H9 (cell line): ENCODE data around the gene GID8. TPM values are rescaled to one million over a fixed set of nuclear protein-coding genes. Genes with fewer than 3 reads are reported as not detected.

Source experiments
- DNase-seq: peaks from one replicate; pipeline ENCODE4 v3.0.0-alpha.2; 2017
- H2AFZ ChIP-seq: one replicate; pipeline ENCODE4 v1.6.1; 2013; ENCODE audit warnings: mild to moderate bottlenecking, low read length, control low read depth, moderate library complexity
- H2AK5ac ChIP-seq: 2 replicates; pipeline ENCODE4 v1.6.1; 2013; ENCODE audit warnings: low read length, control low read depth, mixed read lengths; ENCODE audit not compliant: insufficient read length
- H2BK120ac ChIP-seq: one replicate; pipeline ENCODE4 v1.6.1; 2013; ENCODE audit warnings: low read depth, mild to moderate bottlenecking, low read length, control low read depth, inconsistent platforms; ENCODE audit not compliant: poor library complexity, severe bottlenecking
- H2BK12ac ChIP-seq: 2 replicates; pipeline ENCODE4 v1.6.1; 2013; ENCODE audit warnings: low read length, control low read depth, mixed read lengths, low read depth; ENCODE audit not compliant: insufficient read length
- H2BK15ac ChIP-seq: 2 replicates; pipeline ENCODE4 v1.6.1; 2013; ENCODE audit warnings: low read depth, low read length, control low read depth
- H2BK20ac ChIP-seq: one replicate; pipeline ENCODE4 v1.6.1; 2013; ENCODE audit warnings: low read depth, mild to moderate bottlenecking, low read length, control low read depth, inconsistent platforms; ENCODE audit not compliant: poor library complexity, severe bottlenecking
- H2BK5ac ChIP-seq: 2 replicates; pipeline ENCODE4 v1.6.1; 2013; ENCODE audit warnings: low read length, control low read depth, mixed read lengths; ENCODE audit not compliant: insufficient read length
- H3K14ac ChIP-seq: 2 replicates; pipeline ENCODE4 v1.6.1; 2013; ENCODE audit warnings: low read length, control low read depth; ENCODE audit not compliant: insufficient read depth
- H3K18ac ChIP-seq: 2 replicates; pipeline ENCODE4 v1.6.1; 2013; ENCODE audit warnings: low read depth, mild to moderate bottlenecking, mixed read lengths, low read length, control low read depth; ENCODE audit not compliant: insufficient read length
- H3K23ac ChIP-seq: 2 replicates; pipeline ENCODE4 v1.6.1; 2013; ENCODE audit warnings: low read length, control low read depth, mixed read lengths, low read depth; ENCODE audit not compliant: insufficient read length
- H3K23me2 ChIP-seq: 2 replicates; pipeline ENCODE4 v1.6.1; 2013; ENCODE audit warnings: low read depth, mild to moderate bottlenecking, mixed read lengths, low read length, control low read depth; ENCODE audit not compliant: insufficient read length, poor library complexity, severe bottlenecking
- H3K27ac ChIP-seq: 2 replicates; pipeline ENCODE4 v1.5.1; 2013; ENCODE audit warnings: low read length, control low read depth, mixed read lengths, low read depth; ENCODE audit not compliant: insufficient read length
- H3K27me3 ChIP-seq: 2 replicates; pipeline ENCODE4 v1.6.1; 2013; ENCODE audit warnings: low read length, control low read depth, inconsistent platforms; ENCODE audit not compliant: insufficient read depth
- H3K4ac ChIP-seq: 2 replicates; pipeline ENCODE4 v1.6.1; 2013; ENCODE audit warnings: low read depth, mild to moderate bottlenecking, control low read depth, inconsistent platforms, low read length, moderate library complexity
- H3K4me1 ChIP-seq: 2 replicates; pipeline ENCODE4 v1.6.1; 2013; ENCODE audit warnings: low read length, control low read depth, inconsistent platforms; ENCODE audit not compliant: insufficient read depth
- H3K4me2 ChIP-seq: 2 replicates; pipeline ENCODE4 v1.6.1; 2013; ENCODE audit warnings: low read length, control low read depth, mixed read lengths; ENCODE audit not compliant: insufficient read length, insufficient read depth
- H3K56ac ChIP-seq: 2 replicates; pipeline ENCODE4 v1.6.1; 2013; ENCODE audit warnings: low read depth, mild to moderate bottlenecking, mixed read lengths, low read length, control low read depth; ENCODE audit not compliant: insufficient read length
- H3K79me1 ChIP-seq: 2 replicates; pipeline ENCODE4 v1.6.1; 2013; ENCODE audit warnings: low read depth, mild to moderate bottlenecking, moderate library complexity, low read length, control low read depth, inconsistent platforms; ENCODE audit not compliant: insufficient read depth, poor library complexity, severe bottlenecking
- H3K79me2 ChIP-seq: 2 replicates; pipeline ENCODE4 v1.6.1; 2013; ENCODE audit warnings: low read length, control low read depth, inconsistent platforms; ENCODE audit not compliant: insufficient read depth
- H3K9ac ChIP-seq: 2 replicates; pipeline ENCODE4 v1.6.1; 2013; ENCODE audit warnings: low read length, control low read depth, mixed read lengths; ENCODE audit not compliant: insufficient read length; ENCODE audit errors: extremely low read depth
- H3K9me3 ChIP-seq: one replicate; pipeline ENCODE4 v1.6.1; 2013; ENCODE audit warnings: low read depth, low read length, inconsistent platforms; ENCODE audit not compliant: control insufficient read depth
- H3T11ph ChIP-seq: one replicate; pipeline ENCODE4 v1.6.1; 2013; ENCODE audit warnings: mild to moderate bottlenecking, low read length, control low read depth, inconsistent platforms
- H4K20me1 ChIP-seq: one replicate; pipeline ENCODE4 v1.6.1; 2013; ENCODE audit not compliant: control insufficient read depth, insufficient read length, insufficient read depth
- H4K5ac ChIP-seq: 2 replicates; pipeline ENCODE4 v1.6.1; 2013; ENCODE audit warnings: low read depth, mild to moderate bottlenecking, mixed read lengths, low read length, control low read depth; ENCODE audit not compliant: insufficient read length
- H4K8ac ChIP-seq: replicated peaks from 2 replicates; pipeline ENCODE4 v1.6.1; 2013; ENCODE audit warnings: low read length, control low read depth, mixed read lengths, low read depth; ENCODE audit not compliant: insufficient read length
- H4K91ac ChIP-seq: 2 replicates; pipeline ENCODE4 v1.6.1; 2013; ENCODE audit warnings: low read depth, mild to moderate bottlenecking, moderate library complexity, mixed read lengths, low read length, control low read depth; ENCODE audit not compliant: insufficient read length
- H3K27ac Mint-ChIP-seq, 3 experiments: 2 replicates in 2 of 3; 3 replicates in 1 of 3; pipeline ENCODE4 v1.8.0; 2020 to 2021; ENCODE audit warnings: mixed read lengths in 3 of 3, mild to moderate bottlenecking in 1 of 3, moderate library complexity in 1 of 3
- H3K27me3 Mint-ChIP-seq: 2 replicates; pipeline ENCODE4 v1.8.0; 2021; ENCODE audit warnings: low read depth, mild to moderate bottlenecking, moderate library complexity, mixed read lengths
- H3K36me3 Mint-ChIP-seq, 3 experiments: 2 replicates in 2 of 3; 3 replicates in 1 of 3; pipeline ENCODE4 v1.8.0; 2020 to 2021; ENCODE audit warnings: low read depth in 3 of 3, mixed read lengths in 3 of 3; ENCODE audit not compliant: insufficient read depth in 1 of 3
- H3K4me1 Mint-ChIP-seq, 2 experiments: 2 replicates each; pipeline ENCODE4 v1.8.0; 2020; ENCODE audit warnings: mixed read lengths in 2 of 2
- H3K4me3 Mint-ChIP-seq, 2 experiments: 2 replicates in 1 of 2; 3 replicates in 1 of 2; pipeline ENCODE4 v1.8.0; 2020 to 2021; ENCODE audit warnings: mild to moderate bottlenecking in 2 of 2, mixed read lengths in 2 of 2, moderate library complexity in 1 of 2
- H3K9me3 Mint-ChIP-seq, 2 experiments: 2 replicates in 1 of 2; 3 replicates in 1 of 2; pipeline ENCODE4 v1.8.0; 2020; ENCODE audit warnings: mild to moderate bottlenecking in 2 of 2, mixed read lengths in 2 of 2, moderate library complexity in 1 of 2
- CTCF ChIP-seq: fragments of 200-600 bp; sonication (generic); conservative IDR thresholded peaks from 3 replicates; pipeline ENCODE4 v1.8.0; 2021; ENCODE audit warnings: antibody characterized with exemption, mild to moderate bottlenecking
- whole genome bisulfite sequencing: extraction: QIAGEN DNeasy Blood & Tissue Kit; methylation state at CpG from one replicate; pipeline ENCODE4 v1.1.7; 2013; ENCODE audit warnings: missing lambda C conversion rate, low lambda C conversion rate, mixed read lengths; ENCODE audit not compliant: insufficient read length; ENCODE audit errors: extremely low coverage; 5-methylcytosine and 5-hydroxymethylcytosine counted together
- total RNA-seq: library from RNA; stranded (reverse); gene quantifications from 2 replicates; pipeline ENCODE4 v1.2.1, GENCODE V29; 2021

GID8 gene
- total RNA-seq, 1 experiment from 2014 or later = 60.9 TPM

GRCh38 chr20:62983210-62983609 lies 45.3 kb downstream of the GID8 start:
- TF ChIP-seq CTCF = no peak
- peaks cover 21% of the 10 kb centered on the region for H3K27me3 Mint-ChIP-seq
- no peak overlapping the region for H3T11ph ChIP-seq
- H3K23ac ChIP-seq = no peak overlapping the region
- H3K27ac ChIP-seq = no peak overlapping the region
- no peak for DNase-seq
- no peak overlapping the region for H3K9ac ChIP-seq
- H2AFZ ChIP-seq = no peak overlapping the region
- no peaks in the 10 kb centered on the region for H3K36me3 Mint-ChIP-seq
- no peaks in the 10 kb centered on the region for H3K27me3 ChIP-seq
- no peak overlapping the region for H3K4me3 Mint-ChIP-seq
- no peak overlapping the region for H2AK5ac ChIP-seq
- H2BK20ac ChIP-seq = no peak overlapping the region
- no peak overlapping the region for H2BK15ac ChIP-seq
- no peaks in the 10 kb centered on the region for H3K79me2 ChIP-seq
- H4K8ac ChIP-seq = no peak overlapping the region
- H2BK5ac ChIP-seq = no peak overlapping the region
- no peak overlapping the region for H3K4me2 ChIP-seq
- H3K14ac ChIP-seq = no peak overlapping the region
- no peak overlapping the region for H3K56ac ChIP-seq
- H3K9me3 Mint-ChIP-seq = no peaks in the 10 kb centered on the region
- H2BK12ac ChIP-seq = no peak overlapping the region
- H4K5ac ChIP-seq = no peak overlapping the region
- H3K18ac ChIP-seq = no peak overlapping the region
- H4K20me1 ChIP-seq = no peaks in the 10 kb centered on the region
- no peaks in the 10 kb centered on the region for H3K23me2 ChIP-seq
- no CpG with 5 or more reads among the region's 6 CpGs for WGBS
- H2BK120ac ChIP-seq = no peak overlapping the region
- H3K27ac Mint-ChIP-seq = no peak overlapping the region
- no peak overlapping the region for H4K91ac ChIP-seq
- peaks cover 6% of the 10 kb centered on the region; the same call in 1 of the 2 replicates for H3K4me1 ChIP-seq
- H3K4me1 Mint-ChIP-seq = peaks cover 18 to 64% of the 10 kb centered on the region in 2 experiments
- no peaks in the 10 kb centered on the region for H3K9me3 ChIP-seq
- no peaks in the 10 kb centered on the region for H3K79me1 ChIP-seq
- no peak overlapping the region for H3K4ac ChIP-seq
